Measurements from ENCODE around the gene POLE. TPM values are rescaled to one million over a fixed set of nuclear protein-coding genes. Genes with fewer than 3 reads are reported as not detected.

Gene POLE
- total RNA-seq, 4 donors from 2014 or later, result 15.8 to 60.8 (median 27.1) TPM

- ATAC-seq (ENCODE audit: low FRiP score), result no peak
- no peak for TF ChIP-seq CTCF (IDR thresholded peaks at IDR 0.05)
- no peak for DNase-seq (ENCODE audit: low spot score)
These were observed 66.8 kb downstream of the POLE start for GRCh38 chr12:132620113-132620898.

GRCh38 chr12:132619386-132620112 lies 67.6 kb downstream of the POLE start:
- TF ChIP-seq CTCF (IDR thresholded peaks at IDR 0.05), result no peak
- ATAC-seq (ENCODE audit: low FRiP score) (no peak), DNase-seq (ENCODE audit: low spot score) (no peak)

GRCh38 chr12:132619071-132619385 lies 68.1 kb downstream of the POLE start:
- ATAC-seq (ENCODE audit: low FRiP score) (no peak), DNase-seq (ENCODE audit: low spot score) (no peak)
- no peak for TF ChIP-seq CTCF (IDR thresholded peaks at IDR 0.05)

GRCh38 chr12:132618683-132619043 lies 68.5 kb downstream of the POLE start, which contains the start of gene P2RX2:
TSS of gene P2RX2 (plus strand) at chr12:132618776. CDS start at chr12:132618817, 41 bp downstream.
- no peak for ATAC-seq (ENCODE audit: low FRiP score)
- TF ChIP-seq CTCF (IDR thresholded peaks at IDR 0.05), result no peak
- no peak for DNase-seq (ENCODE audit: low spot score)

GRCh38 chr12:132617822-132618682 lies 69.1 kb downstream of the POLE start:
- DNase-seq (ENCODE audit: low spot score) (no peak), ATAC-seq (ENCODE audit: low FRiP score) (no peak)
- TF ChIP-seq CTCF (IDR thresholded peaks at IDR 0.05), result no peak

GRCh38 chr12:132617135-132617701 lies 69.9 kb downstream of the POLE start:
- ATAC-seq (ENCODE audit: low FRiP score), result no peak
- no peak for DNase-seq (ENCODE audit: low spot score)
- no peak for TF ChIP-seq CTCF (IDR thresholded peaks at IDR 0.05)

Measured in omental fat pad (tissue), 4 donors.